Upper lobe of left lung (tissue), 6 donors: ENCODE results near the gene AMY1A. TPM values are rescaled to one million over a fixed set of nuclear protein-coding genes. Genes with fewer than 3 reads are reported as not detected.
"Not testable (repeated sequence)": the region's sequence is repeated elsewhere in the genome, so short reads cannot be mapped to it uniquely, and the experiment has no call there.

ENCODE experiments used
- ATAC-seq, 2 donors: fragments of 200-7000 bp; cut with Tn5 transposase; one replicate each; pipeline ENCODE4 v1.9.1; 2022; ENCODE audit warnings: mild to moderate bottlenecking in 2 of 2, moderate library complexity in 2 of 2; ENCODE audit not compliant: low FRiP score in 2 of 2
- DNase-seq, 2 donors: peaks; one replicate each; pipeline ENCODE4 v3.0.0-alpha.2; 2019 to 2020
- H3K27ac ChIP-seq, 4 donors: fragments of 200-600 bp; sonication (generic); one replicate each; pipeline ENCODE4 v1.5.1; 2016 to 2019
- H3K27me3 ChIP-seq, 4 donors: fragments of 200-600 bp; sonication (generic); one replicate each; pipeline ENCODE4 v1.5.1; 2017 to 2019
- H3K36me3 ChIP-seq, 4 donors: fragments of 200-600 bp; sonication (generic); one replicate each; pipeline ENCODE4 v1.5.1; 2016 to 2019
- H3K4me1 ChIP-seq, 4 donors: fragments of 200-600 bp; sonication (generic); one replicate each; pipeline ENCODE4 v1.5.1; 2018 to 2019
- H3K4me3 ChIP-seq, 4 donors: fragments of 200-600 bp; sonication (generic); one replicate each; pipeline ENCODE4 v1.5.1; 2017 to 2019; ENCODE audit warnings: mild to moderate bottlenecking in 2 of 4, moderate library complexity in 1 of 4
- H3K9me3 ChIP-seq, 4 donors: fragments of 200-600 bp; sonication (generic); one replicate each; pipeline ENCODE4 v1.5.1; 2018 to 2019
- WGBS, 2 donors: methylation state at CpG; one replicate each; pipeline ENCODE4 v1.1.5; 2017 to 2018; 5-methylcytosine and 5-hydroxymethylcytosine counted together
- small RNA-seq, 4 donors: library from RNA; depleted of rRNA; stranded (forward); fragments of <200 nt; gene quantifications; one replicate each; pipeline ENCODE3, GENCODE V24; 2016
- total RNA-seq, 6 donors: library from RNA; depleted of rRNA in 4 of 6; stranded (reverse); fragments of >200 nt in 4 of 6; gene quantifications; one replicate each; pipeline versions ENCODE4 v1.1.0 to v1.2.1, GENCODE V29; 2016 to 2021
- donor health status: DM: no; HTN: no; CAD: no; lungs with moderate emphysema.
- donor health status: DM: no; HTN: yes; CAD: no; lungs with severe emphysema.

The AMY1A gene
- total RNA-seq, 6 donors from 2014 or later: 1.2 to 3.3 (median 1.3) TPM; not detected in 3

DNA sequence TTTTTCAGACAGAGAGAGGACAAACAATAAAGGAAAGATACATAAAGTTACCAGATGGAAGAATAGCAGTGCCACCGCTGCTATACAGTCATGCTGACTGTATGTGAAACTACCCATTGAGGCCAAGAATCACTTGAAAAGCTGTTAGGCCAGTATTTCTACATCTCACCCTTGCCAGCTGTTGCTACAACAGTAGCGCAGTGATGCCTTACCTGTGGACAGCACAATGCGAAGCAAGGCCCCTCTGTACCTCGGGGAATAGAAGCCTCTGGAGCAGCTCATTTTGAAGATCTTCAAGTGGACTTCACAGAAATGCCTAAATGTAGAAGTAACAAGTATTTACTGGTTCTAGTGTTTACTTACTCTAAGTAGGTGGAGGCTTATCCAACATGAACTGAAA is 45.1 kb downstream of the AMY1A start:
- not testable (repeated sequence) for H3K9me3 ChIP-seq, H3K4me3 ChIP-seq, H3K36me3 ChIP-seq, H3K27me3 ChIP-seq, DNase-seq, H3K4me1 ChIP-seq, H3K27ac ChIP-seq
- no CpG with 5 or more reads among the region's 4 CpGs for WGBS, 2 donors
- ATAC-seq: peak; percentile 65 to 94

DNA sequence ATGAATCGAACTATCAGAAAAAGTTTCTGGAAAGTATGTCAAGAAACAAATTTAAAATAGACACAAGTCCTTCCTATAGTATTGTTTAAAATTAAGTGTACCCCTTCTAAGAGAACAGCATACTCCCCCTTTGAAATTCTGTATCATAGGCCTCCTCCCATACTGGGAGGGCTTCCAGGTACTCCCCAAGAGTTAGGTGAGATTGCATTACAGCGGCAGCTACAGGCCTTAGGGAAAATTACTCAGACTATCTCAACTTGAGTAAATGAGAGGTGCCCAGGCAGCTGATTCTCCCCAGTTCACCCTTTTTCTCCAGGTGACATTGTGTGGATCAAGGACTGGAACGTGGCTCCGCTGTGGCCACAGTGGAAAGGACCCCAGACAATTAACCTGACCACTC is 45.7 kb downstream of the AMY1A start:
- H3K27me3 ChIP-seq, H3K4me3 ChIP-seq, ATAC-seq, DNase-seq, H3K36me3 ChIP-seq, H3K27ac ChIP-seq, H3K4me1 ChIP-seq, H3K9me3 ChIP-seq: not testable (repeated sequence)
- no CpG with 5 or more reads among the region's 4 CpGs for WGBS, 2 donors

GRCh38 chr1:103707670-103708069 is 52.1 kb downstream of the AMY1A start:
- H3K4me3 ChIP-seq, H3K27ac ChIP-seq, ATAC-seq, H3K27me3 ChIP-seq, H3K4me1 ChIP-seq, H3K36me3 ChIP-seq, DNase-seq, H3K9me3 ChIP-seq: not testable (repeated sequence)
- WGBS, 2 donors: no CpG with 5 or more reads among the region's 3 CpGs

- H3K4me1 ChIP-seq, H3K27me3 ChIP-seq, H3K4me3 ChIP-seq, H3K9me3 ChIP-seq, ATAC-seq, DNase-seq, H3K36me3 ChIP-seq, H3K27ac ChIP-seq: not testable (repeated sequence)
- no CpG with 5 or more reads among the region's 3 CpGs for WGBS, 2 donors
Measured at GRCh38 chr1:103710381-103710780, 54.8 kb downstream of the AMY1A start.

Small RNA genes within 50 kb of the gene (small RNA-seq; reads per million reads assigned to genes)
- gene AC105272.1: 0 reads per million in 4 donors

Other genes with a start within 250 kb of the AMY1A start
- 100 to 1,000 TPM in 1 of 6 donors, 10 to 100 TPM in 5; 20.4 to 150 (median 48.4) TPM for gene RNPC3, start 130.1 kb upstream of the AMY1A start, total RNA-seq
- gene AMY2B, start 84.2 kb upstream of the AMY1A start, total RNA-seq: 10 to 100 TPM; 12.5 to 73.3 (median 23.8) TPM
- gene AMY2A, start 38.3 kb upstream of the AMY1A start, total RNA-seq: 1 to 10 TPM in 1 of 6 donors, under 1 TPM in 2, not detected in 3; 0.29 to 1.8 (median 0.77) TPM
- gene AMY1B, start 40.5 kb downstream of the AMY1A start, total RNA-seq: 1 to 10 TPM in 3 of 6 donors, under 1 TPM in 2, not detected in 1; 0.57 to 6.8 (median 1.6) TPM
- 10 to 100 TPM in 3 of 6 donors, 1 to 10 TPM in 2, not detected in 1; 5.2 to 32.2 (median 12.0) TPM for gene AMY1C, start 94.1 kb downstream of the AMY1A start, total RNA-seq